Lung (tissue), 12 donors: ENCODE data around the gene GRIA1. TPM values are rescaled to one million over a fixed set of nuclear protein-coding genes. Genes with fewer than 3 reads are reported as not detected.

Experiments
- ATAC-seq: fragments of 200-7000 bp; cut with Tn5 transposase; one replicate; pipeline ENCODE4 v1.9.1; 2020; ENCODE audit warnings: moderate number of reproducible peaks; ENCODE audit not compliant: insufficient read depth, low FRiP score
- DNase-seq, 3 donors: peaks; one replicate each; pipeline ENCODE4 v3.0.0-alpha.2; 2013 to 2017
- H3K27ac ChIP-seq, 2 donors: one replicate each; pipeline ENCODE4 v1.5.1; 2013; ENCODE audit warnings: mild to moderate bottlenecking in 2 of 2, moderate library complexity in 2 of 2, control low read depth in 1 of 2, inconsistent platforms in 1 of 2, low read depth in 1 of 2, low read length in 1 of 2
- H3K27me3 ChIP-seq, 3 donors: one replicate each; pipeline ENCODE4 v1.5.1; 2013; ENCODE audit warnings: low read length in 2 of 3; ENCODE audit not compliant: control insufficient read depth in 3 of 3, insufficient read depth in 3 of 3
- H3K36me3 ChIP-seq, 4 donors: one replicate each; pipeline ENCODE4 v1.5.1; 2013; ENCODE audit warnings: low read length in 4 of 4, mild to moderate bottlenecking in 1 of 4, moderate library complexity in 1 of 4; ENCODE audit not compliant: control insufficient read depth in 4 of 4, insufficient read depth in 4 of 4
- H3K4me1 ChIP-seq, 5 donors: one replicate each; pipeline ENCODE4 v1.5.1; 2013; ENCODE audit warnings: low read length in 5 of 5, mild to moderate bottlenecking in 2 of 5, moderate library complexity in 1 of 5; ENCODE audit not compliant: control insufficient read depth in 5 of 5, insufficient read depth in 5 of 5
- H3K4me3 ChIP-seq: one replicate; pipeline ENCODE4 v1.5.1; 2013; ENCODE audit warnings: mild to moderate bottlenecking, control low read depth, moderate library complexity
- H3K9ac ChIP-seq, 2 donors: one replicate each; pipeline ENCODE4 v1.5.1; 2013; ENCODE audit warnings: low read length in 2 of 2, control low read depth in 1 of 2; ENCODE audit not compliant: insufficient read depth in 1 of 2
- H3K9me3 ChIP-seq, 4 donors: one replicate each; pipeline ENCODE4 v1.5.1; 2013; ENCODE audit warnings: low read length in 3 of 4, mild to moderate bottlenecking in 1 of 4, moderate library complexity in 1 of 4; ENCODE audit not compliant: control insufficient read depth in 4 of 4, insufficient read depth in 3 of 4
- WGBS, 2 donors: extraction: QIAGEN DNeasy Blood & Tissue Kit; methylation state at CpG; one replicate each; pipeline ENCODE4 v1.1.7; 2013; 5-methylcytosine and 5-hydroxymethylcytosine counted together
- polyA plus RNA-seq, 2 donors: library from polyadenylated mRNA; stranded (reverse); fragments of 200-250 nt; gene quantifications; one replicate each; pipeline ENCODE4 v1.2.1, GENCODE V29; 2013
- total RNA-seq, 2 donors: library from RNA; depleted of rRNA in 1 of 2; stranded (reverse); fragments of >200 nt in 1 of 2; gene quantifications; one replicate each; pipeline ENCODE4 v1.2.1, GENCODE V29; 2014 to 2021
- TF ChIP-seq, protein P1 (sequence below): IDR thresholded peaks from 2 replicates; pipeline ENCODE4 v1.5.1; 2012; ENCODE audit warnings: mild to moderate bottlenecking; ENCODE audit errors: control extremely low read depth, extremely low read depth
- donor health status: control.
- donor health status: control.
- donor health status: Bipolar disorder and iron deficiency.
- donor health status: healthy.
- donor health status: DM: yes; HTN: yes; CAD: no.

GRIA1 gene
- total and polyA plus RNA-seq, 4 donors: 1.1 to 12.5 (median 2.0) TPM

DNA sequence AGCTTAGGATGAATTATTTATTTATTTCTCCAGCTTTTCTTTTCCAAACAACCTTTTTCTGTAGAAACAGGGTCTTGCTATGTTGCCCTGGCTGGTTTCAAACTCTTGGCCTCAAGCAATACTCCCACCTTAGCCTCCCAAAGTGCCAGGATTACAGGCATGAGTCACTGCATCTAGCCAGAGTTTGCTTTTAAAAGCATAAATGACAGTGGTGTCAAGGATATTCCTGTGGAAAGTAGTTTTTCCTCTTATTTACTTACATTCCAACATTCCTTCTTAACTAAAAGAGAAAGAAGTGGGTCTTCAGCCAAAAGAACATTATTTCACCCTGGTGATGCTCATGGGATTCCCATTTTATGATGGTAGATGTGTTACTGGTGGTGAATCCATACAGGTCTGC lies 62.4 kb downstream of the GRIA1 start:
- DNase-seq (no peak), ATAC-seq (no peak)
- Histone ChIP-seq H3K27me3 (no peaks in the 10 kb centered on the region), H3K9me3 (no peaks in the 10 kb centered on the region), H3K36me3 (no peaks in the 10 kb centered on the region), H3K4me3 (no peak overlapping the region), H3K4me1 (peaks cover 0 to 6% (median 2%) of the 10 kb centered on the region in 5 donors), H3K27ac (no peak overlapping the region), H3K9ac (no peak overlapping the region)
- TF ChIP-seq, protein P1, sequence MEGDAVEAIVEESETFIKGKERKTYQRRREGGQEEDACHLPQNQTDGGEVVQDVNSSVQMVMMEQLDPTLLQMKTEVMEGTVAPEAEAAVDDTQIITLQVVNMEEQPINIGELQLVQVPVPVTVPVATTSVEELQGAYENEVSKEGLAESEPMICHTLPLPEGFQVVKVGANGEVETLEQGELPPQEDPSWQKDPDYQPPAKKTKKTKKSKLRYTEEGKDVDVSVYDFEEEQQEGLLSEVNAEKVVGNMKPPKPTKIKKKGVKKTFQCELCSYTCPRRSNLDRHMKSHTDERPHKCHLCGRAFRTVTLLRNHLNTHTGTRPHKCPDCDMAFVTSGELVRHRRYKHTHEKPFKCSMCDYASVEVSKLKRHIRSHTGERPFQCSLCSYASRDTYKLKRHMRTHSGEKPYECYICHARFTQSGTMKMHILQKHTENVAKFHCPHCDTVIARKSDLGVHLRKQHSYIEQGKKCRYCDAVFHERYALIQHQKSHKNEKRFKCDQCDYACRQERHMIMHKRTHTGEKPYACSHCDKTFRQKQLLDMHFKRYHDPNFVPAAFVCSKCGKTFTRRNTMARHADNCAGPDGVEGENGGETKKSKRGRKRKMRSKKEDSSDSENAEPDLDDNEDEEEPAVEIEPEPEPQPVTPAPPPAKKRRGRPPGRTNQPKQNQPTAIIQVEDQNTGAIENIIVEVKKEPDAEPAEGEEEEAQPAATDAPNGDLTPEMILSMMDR: no peak

DNA sequence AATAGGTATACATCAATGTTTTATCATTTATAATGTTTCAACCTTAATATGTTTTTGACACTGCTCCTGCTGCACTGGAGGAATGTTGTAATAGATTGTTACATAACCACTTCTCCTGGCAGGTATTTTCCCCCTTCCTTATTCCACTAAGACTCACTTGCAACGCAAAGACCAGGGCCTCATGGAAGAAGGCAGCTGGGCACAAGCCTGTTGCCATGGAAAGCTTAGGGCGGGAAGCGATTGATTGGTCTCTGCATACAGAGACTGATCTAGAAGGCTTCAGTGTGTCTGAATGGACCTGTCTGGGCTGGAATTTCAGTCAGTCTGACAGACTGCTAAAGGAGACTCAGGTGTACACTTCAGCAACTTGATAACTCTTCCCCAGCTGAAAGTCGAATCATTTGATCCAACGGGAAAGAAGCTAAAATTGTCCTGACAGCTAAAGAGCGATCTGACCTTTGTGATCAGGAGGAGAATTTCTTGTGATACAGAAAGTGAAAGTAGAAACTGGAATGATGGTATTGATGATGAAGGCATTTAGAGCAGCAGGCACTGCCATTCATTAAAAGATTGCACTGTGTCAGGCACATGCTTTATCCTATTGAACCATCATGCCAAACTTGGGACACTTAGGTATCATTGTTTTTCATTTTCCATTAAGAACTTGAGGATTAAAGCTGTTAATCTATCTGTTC lies 65.1 kb downstream of the GRIA1 start:
- TF ChIP-seq, protein P1: no peak
- Histone ChIP-seq H3K4me1 (peaks cover 0 to 6% (median 2%) of the 10 kb centered on the region in 5 donors), H3K27ac (no peak overlapping the region), H3K9ac (no peak overlapping the region), H3K36me3 (peaks cover 0 to 2% (median 0%) of the 10 kb centered on the region in 4 donors), H3K9me3 (no peaks in the 10 kb centered on the region), H3K27me3 (no peaks in the 10 kb centered on the region), H3K4me3 (no peak overlapping the region)
- DNase-seq: no peak
- 69 to 84% methylated on average over 6 of the region's 6 CpGs for WGBS, 2 donors
- no peak for ATAC-seq

DNA sequence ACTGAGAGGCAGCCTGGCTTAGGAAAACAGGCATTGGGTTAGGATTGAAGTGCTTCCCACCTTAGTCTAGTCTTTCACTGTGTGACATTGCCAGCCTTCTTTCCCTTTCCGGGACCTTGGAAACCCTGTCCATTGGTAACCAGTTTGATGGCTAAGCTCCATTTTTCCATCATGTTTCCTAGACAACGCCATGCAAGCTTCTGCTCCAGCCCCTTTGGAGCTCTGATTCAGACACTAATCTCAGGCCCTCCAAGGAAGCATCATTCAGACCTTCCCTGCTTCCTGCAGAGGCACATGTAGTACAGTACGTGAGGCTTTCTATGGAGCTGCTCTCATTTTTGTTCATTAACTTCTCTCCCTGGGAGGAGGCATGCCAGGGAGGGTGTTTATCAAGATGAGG lies 68.5 kb downstream of the GRIA1 start:
- no peak overlapping the region for H3K9ac ChIP-seq
- no peak overlapping the region for H3K4me3 ChIP-seq
- no peak for ATAC-seq
- H3K27me3 ChIP-seq: no peaks in the 10 kb centered on the region
- WGBS, 2 donors: 88 to 89% methylated on average over 3 of the region's 3 CpGs
- DNase-seq: no peak
- peaks cover 0 to 2% (median 0%) of the 10 kb centered on the region in 5 donors for H3K4me1 ChIP-seq
- H3K9me3 ChIP-seq: peaks cover 0 to 2% (median 0%) of the 10 kb centered on the region in 4 donors
- H3K36me3 ChIP-seq: peaks cover 0 to 2% (median 0%) of the 10 kb centered on the region in 4 donors
- H3K27ac ChIP-seq: no peak overlapping the region
- TF ChIP-seq, protein P1: no peak
